GM13977 (cell line): ENCODE results near the gene CEP85.

ENCODE experiments used
- DNase-seq: peaks from one replicate; pipeline ENCODE4 v3.0.0; 2012; ENCODE audit warnings: low spot score
- CTCF ChIP-seq: IDR thresholded peaks from 2 replicates; pipeline ENCODE4 v1.5.1; 2012; ENCODE audit warnings: mild to moderate bottlenecking, control low read depth; ENCODE audit not compliant: insufficient read depth; ENCODE audit errors: extremely low read depth, missing control alignments
- in situ Hi-C: fragments of 300-500 bp; cut with MboI; formaldehyde crosslinking; loops from one replicate; pipeline ENCODE4 v1.12.0; 2022; ENCODE audit warnings: low sequenced_read_pairs, low pct_unique_long_range_greater_than_20kb, mixed read lengths, inconsistent platforms; ENCODE audit not compliant: unreplicated experiment

Gene CEP85

GRCh38 chr1:26233903-26234643, at the start of gene CEP85:
CEP85 (plus strand) TSS chr1:26234200; CDS start chr1:26239784, 5,584 bp downstream.
- in situ Hi-C loops = no loop called here
- peak; percentile 99 for DNase-seq
- peak; percentile 97 for TF ChIP-seq CTCF

GRCh38 chr1:26184883-26185282, 49.1 kb upstream of the CEP85 start:
- DNase-seq = peak; percentile 33
- in situ Hi-C loops = no loop called here
- TF ChIP-seq CTCF = no peak

- no peak for TF ChIP-seq CTCF
- no peak for DNase-seq
- in situ Hi-C loops = no loop called here
These were observed 46.1 kb upstream of the CEP85 start for GRCh38 chr1:26187882-26188281.

- in situ Hi-C loops = no loop called here
- TF ChIP-seq CTCF = no peak
- DNase-seq = no peak
These were observed 45.5 kb upstream of the CEP85 start for GRCh38 chr1:26188477-26188876.

GRCh38 chr1:26189331-26189730, 44.7 kb upstream of the CEP85 start:
- in situ Hi-C loops = no loop called here
- no peak for DNase-seq
- no peak for TF ChIP-seq CTCF

- in situ Hi-C loops = no loop called here
- no peak for TF ChIP-seq CTCF
- no peak for DNase-seq
These were observed 44.2 kb upstream of the CEP85 start for GRCh38 chr1:26189751-26190275.
